HG03196 (cell line): Measurements from ENCODE around the gene EIF4E2.

ENCODE experiments used
- ATAC-seq: cut with Tn5 transposase; IDR thresholded peaks from one replicate; pipeline ENCODE4 v1.9.1; 2021; ENCODE audit not compliant: unreplicated experiment

The EIF4E2 gene

GRCh38 chr2:232537079-232537478 is 13.4 kb upstream of the EIF4E2 start:
- ATAC-seq = no peak

GRCh38 chr2:232537499-232537898 is 13.0 kb upstream of the EIF4E2 start:
- ATAC-seq = no peak

- no peak for ATAC-seq
These were observed 11.8 kb upstream of the EIF4E2 start for GRCh38 chr2:232538671-232539070.

GRCh38 chr2:232539298-232540231 is 10.9 kb upstream of the EIF4E2 start, which contains the start of gene CHRNG:
Gene CHRNG, plus strand, starts transcription at chr2:232539692. Its CDS starts 56 bp downstream, at chr2:232539748.
- no peak for ATAC-seq

GRCh38 chr2:232540441-232541041 is 9.9 kb upstream of the EIF4E2 start:
- no peak for ATAC-seq

- ATAC-seq = no peak
These were observed 9.1 kb upstream of the EIF4E2 start for GRCh38 chr2:232541195-232541960.

- ATAC-seq = no peak
These were observed 8.4 kb upstream of the EIF4E2 start for GRCh38 chr2:232541961-232542714.

GRCh38 chr2:232542715-232543467 is 7.6 kb upstream of the EIF4E2 start:
- ATAC-seq = no peak

GRCh38 chr2:232543491-232543890 is 7.0 kb upstream of the EIF4E2 start:
- no peak for ATAC-seq

- ATAC-seq = no peak
These were observed 6.4 kb upstream of the EIF4E2 start for GRCh38 chr2:232543928-232544631.

GRCh38 chr2:232544674-232545073 is 5.8 kb upstream of the EIF4E2 start:
- no peak for ATAC-seq

- no peak for ATAC-seq
These were observed 4.7 kb upstream of the EIF4E2 start for GRCh38 chr2:232545511-232546375.

GRCh38 chr2:232547991-232548390 is 2.5 kb upstream of the EIF4E2 start:
- ATAC-seq = no peak

- no peak for ATAC-seq
These were observed 685 bp upstream of the EIF4E2 start for GRCh38 chr2:232549655-232550353.

GRCh38 chr2:232551250-232551638 is 755 bp downstream of the EIF4E2 start:
- ATAC-seq = no peak

- ATAC-seq = no peak
These were observed 1.3 kb downstream of the EIF4E2 start for GRCh38 chr2:232551776-232552175.

GRCh38 chr2:232556426-232556825 is 5.9 kb downstream of the EIF4E2 start:
- no peak for ATAC-seq
